ENCODE results near the gene KLHDC9.

GRCh38 chr1:161073474-161074121 is 24.6 kb upstream of the KLHDC9 start:
- TF ChIP-seq CTCF (IDR thresholded peaks at IDR 0.05) (no peak), EP300 (IDR thresholded peaks at IDR 0.05) (no peak)

All from tibial nerve (tissue), 4 donors.